WTC11 (cell line): ENCODE results near the gene MMP28.

Experiments used
- FOXK1 ChIP-seq: sonication (generic); formaldehyde crosslinking; IDR thresholded peaks from 2 replicates; pipeline ENCODE4 v1.8.0; 2022; ENCODE audit warnings: mild to moderate bottlenecking, moderate library complexity, missing genetic modification reagents
- MYBL2 ChIP-seq: sonication (generic); formaldehyde crosslinking; IDR thresholded peaks from 2 replicates; pipeline ENCODE4 v1.8.1; 2023; ENCODE audit warnings: mild to moderate bottlenecking, moderate library complexity, missing genetic modification reagents
- NFYB ChIP-seq: sonication (generic); formaldehyde crosslinking; conservative IDR thresholded peaks from 2 replicates; pipeline ENCODE4 v1.8.0; 2022; ENCODE audit warnings: low read depth, missing genetic modification reagents
- TF ChIP-seq, protein P1 (sequence below): fragments of 200-600 bp; IDR thresholded peaks from 2 replicates; pipeline ENCODE4 v1.8.0; 2022; ENCODE audit warnings: antibody characterized with exemption
- TF ChIP-seq, protein P2 (sequence below): sonication (generic); formaldehyde crosslinking; IDR thresholded peaks from 2 replicates; pipeline ENCODE4 v1.8.0; 2023; ENCODE audit warnings: mild to moderate bottlenecking, missing genetic modification reagents
- TF ChIP-seq, protein P3 (sequence below): sonication (generic); formaldehyde crosslinking; IDR thresholded peaks from 2 replicates; pipeline ENCODE4 v1.8.1; 2023; ENCODE audit warnings: mild to moderate bottlenecking, missing genetic modification reagents, borderline replicate concordance
- TF ChIP-seq, protein P4 (sequence below): sonication (generic); formaldehyde crosslinking; IDR thresholded peaks from 2 replicates; pipeline ENCODE4 v1.8.0; 2022; ENCODE audit warnings: mild to moderate bottlenecking, missing genetic modification reagents

DNA sequence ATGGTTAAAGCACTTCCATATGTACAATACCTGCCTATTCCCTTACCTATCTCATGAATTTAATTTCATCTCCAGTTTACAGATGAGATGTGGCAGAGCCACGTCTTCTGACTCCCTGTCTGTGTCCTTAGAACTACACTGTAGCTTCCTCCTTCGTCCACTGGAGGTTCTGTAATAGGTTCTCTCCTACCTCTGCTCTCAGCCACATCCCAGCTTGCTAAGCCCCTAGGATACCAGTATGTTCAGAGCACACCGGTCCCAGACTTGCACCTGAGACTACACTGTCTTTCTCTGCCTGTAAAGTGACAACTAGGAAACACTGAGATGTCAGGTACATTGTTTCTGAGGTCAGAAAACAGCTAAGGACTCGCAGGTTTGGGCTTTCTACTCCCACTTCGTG, 67.8 kb downstream of the MMP28 start:
- TF ChIP-seq, protein P1, sequence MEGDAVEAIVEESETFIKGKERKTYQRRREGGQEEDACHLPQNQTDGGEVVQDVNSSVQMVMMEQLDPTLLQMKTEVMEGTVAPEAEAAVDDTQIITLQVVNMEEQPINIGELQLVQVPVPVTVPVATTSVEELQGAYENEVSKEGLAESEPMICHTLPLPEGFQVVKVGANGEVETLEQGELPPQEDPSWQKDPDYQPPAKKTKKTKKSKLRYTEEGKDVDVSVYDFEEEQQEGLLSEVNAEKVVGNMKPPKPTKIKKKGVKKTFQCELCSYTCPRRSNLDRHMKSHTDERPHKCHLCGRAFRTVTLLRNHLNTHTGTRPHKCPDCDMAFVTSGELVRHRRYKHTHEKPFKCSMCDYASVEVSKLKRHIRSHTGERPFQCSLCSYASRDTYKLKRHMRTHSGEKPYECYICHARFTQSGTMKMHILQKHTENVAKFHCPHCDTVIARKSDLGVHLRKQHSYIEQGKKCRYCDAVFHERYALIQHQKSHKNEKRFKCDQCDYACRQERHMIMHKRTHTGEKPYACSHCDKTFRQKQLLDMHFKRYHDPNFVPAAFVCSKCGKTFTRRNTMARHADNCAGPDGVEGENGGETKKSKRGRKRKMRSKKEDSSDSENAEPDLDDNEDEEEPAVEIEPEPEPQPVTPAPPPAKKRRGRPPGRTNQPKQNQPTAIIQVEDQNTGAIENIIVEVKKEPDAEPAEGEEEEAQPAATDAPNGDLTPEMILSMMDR = no peak
- TF ChIP-seq NFYB (CRISPR knock-in tag) = no peak
- TF ChIP-seq, protein P2, sequence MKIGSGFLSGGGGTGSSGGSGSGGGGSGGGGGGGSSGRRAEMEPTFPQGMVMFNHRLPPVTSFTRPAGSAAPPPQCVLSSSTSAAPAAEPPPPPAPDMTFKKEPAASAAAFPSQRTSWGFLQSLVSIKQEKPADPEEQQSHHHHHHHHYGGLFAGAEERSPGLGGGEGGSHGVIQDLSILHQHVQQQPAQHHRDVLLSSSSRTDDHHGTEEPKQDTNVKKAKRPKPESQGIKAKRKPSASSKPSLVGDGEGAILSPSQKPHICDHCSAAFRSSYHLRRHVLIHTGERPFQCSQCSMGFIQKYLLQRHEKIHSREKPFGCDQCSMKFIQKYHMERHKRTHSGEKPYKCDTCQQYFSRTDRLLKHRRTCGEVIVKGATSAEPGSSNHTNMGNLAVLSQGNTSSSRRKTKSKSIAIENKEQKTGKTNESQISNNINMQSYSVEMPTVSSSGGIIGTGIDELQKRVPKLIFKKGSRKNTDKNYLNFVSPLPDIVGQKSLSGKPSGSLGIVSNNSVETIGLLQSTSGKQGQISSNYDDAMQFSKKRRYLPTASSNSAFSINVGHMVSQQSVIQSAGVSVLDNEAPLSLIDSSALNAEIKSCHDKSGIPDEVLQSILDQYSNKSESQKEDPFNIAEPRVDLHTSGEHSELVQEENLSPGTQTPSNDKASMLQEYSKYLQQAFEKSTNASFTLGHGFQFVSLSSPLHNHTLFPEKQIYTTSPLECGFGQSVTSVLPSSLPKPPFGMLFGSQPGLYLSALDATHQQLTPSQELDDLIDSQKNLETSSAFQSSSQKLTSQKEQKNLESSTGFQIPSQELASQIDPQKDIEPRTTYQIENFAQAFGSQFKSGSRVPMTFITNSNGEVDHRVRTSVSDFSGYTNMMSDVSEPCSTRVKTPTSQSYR (CRISPR knock-in tag) = no peak
- TF ChIP-seq MYBL2 (CRISPR knock-in tag) = no peak
- TF ChIP-seq, protein P3, sequence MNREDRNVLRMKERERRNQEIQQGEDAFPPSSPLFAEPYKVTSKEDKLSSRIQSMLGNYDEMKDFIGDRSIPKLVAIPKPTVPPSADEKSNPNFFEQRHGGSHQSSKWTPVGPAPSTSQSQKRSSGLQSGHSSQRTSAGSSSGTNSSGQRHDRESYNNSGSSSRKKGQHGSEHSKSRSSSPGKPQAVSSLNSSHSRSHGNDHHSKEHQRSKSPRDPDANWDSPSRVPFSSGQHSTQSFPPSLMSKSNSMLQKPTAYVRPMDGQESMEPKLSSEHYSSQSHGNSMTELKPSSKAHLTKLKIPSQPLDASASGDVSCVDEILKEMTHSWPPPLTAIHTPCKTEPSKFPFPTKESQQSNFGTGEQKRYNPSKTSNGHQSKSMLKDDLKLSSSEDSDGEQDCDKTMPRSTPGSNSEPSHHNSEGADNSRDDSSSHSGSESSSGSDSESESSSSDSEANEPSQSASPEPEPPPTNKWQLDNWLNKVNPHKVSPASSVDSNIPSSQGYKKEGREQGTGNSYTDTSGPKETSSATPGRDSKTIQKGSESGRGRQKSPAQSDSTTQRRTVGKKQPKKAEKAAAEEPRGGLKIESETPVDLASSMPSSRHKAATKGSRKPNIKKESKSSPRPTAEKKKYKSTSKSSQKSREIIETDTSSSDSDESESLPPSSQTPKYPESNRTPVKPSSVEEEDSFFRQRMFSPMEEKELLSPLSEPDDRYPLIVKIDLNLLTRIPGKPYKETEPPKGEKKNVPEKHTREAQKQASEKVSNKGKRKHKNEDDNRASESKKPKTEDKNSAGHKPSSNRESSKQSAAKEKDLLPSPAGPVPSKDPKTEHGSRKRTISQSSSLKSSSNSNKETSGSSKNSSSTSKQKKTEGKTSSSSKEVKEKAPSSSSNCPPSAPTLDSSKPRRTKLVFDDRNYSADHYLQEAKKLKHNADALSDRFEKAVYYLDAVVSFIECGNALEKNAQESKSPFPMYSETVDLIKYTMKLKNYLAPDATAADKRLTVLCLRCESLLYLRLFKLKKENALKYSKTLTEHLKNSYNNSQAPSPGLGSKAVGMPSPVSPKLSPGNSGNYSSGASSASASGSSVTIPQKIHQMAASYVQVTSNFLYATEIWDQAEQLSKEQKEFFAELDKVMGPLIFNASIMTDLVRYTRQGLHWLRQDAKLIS (CRISPR knock-in tag) = no peak
- TF ChIP-seq FOXK1 (CRISPR knock-in tag) = no peak
- TF ChIP-seq, protein P4, sequence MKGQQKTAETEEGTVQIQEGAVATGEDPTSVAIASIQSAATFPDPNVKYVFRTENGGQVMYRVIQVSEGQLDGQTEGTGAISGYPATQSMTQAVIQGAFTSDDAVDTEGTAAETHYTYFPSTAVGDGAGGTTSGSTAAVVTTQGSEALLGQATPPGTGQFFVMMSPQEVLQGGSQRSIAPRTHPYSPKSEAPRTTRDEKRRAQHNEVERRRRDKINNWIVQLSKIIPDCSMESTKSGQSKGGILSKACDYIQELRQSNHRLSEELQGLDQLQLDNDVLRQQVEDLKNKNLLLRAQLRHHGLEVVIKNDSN (CRISPR knock-in tag) = no peak
